ENCODE measurements around the gene HMCN1.
"Not testable (repeated sequence)": the region's sequence is repeated elsewhere in the genome, so short reads cannot be mapped to it uniquely, and the experiment has no call there.

Gene HMCN1

GRCh38 chr1:186175588-186175987, 441.4 kb downstream of the HMCN1 start:
- no peak for DNase-seq

GRCh38 chr1:186178426-186179043, 444.3 kb downstream of the HMCN1 start:
- no peak for DNase-seq

- DNase-seq = no peak
Measured at GRCh38 chr1:186179231-186179630, 445.0 kb downstream of the HMCN1 start.

- DNase-seq = no peak
Measured at GRCh38 chr1:186183219-186183618, 449.0 kb downstream of the HMCN1 start.

GRCh38 chr1:186183970-186184628, 449.9 kb downstream of the HMCN1 start:
- DNase-seq = no peak

GRCh38 chr1:186186251-186186650, 452.1 kb downstream of the HMCN1 start:
- not testable (repeated sequence) for DNase-seq

GRCh38 chr1:186187601-186188000, 453.4 kb downstream of the HMCN1 start:
- DNase-seq = no peak

GRCh38 chr1:186188004-186188539, 453.9 kb downstream of the HMCN1 start:
- DNase-seq = no peak

- DNase-seq = no peak
Measured at GRCh38 chr1:186188736-186189135, 454.5 kb downstream of the HMCN1 start.

- DNase-seq = no peak
Measured at GRCh38 chr1:186189156-186189555, 455.0 kb downstream of the HMCN1 start.

GRCh38 chr1:186191511-186191910, 457.3 kb downstream of the HMCN1 start:
- DNase-seq = no peak

GRCh38 chr1:186193224-186193623, 459.0 kb downstream of the HMCN1 start:
- no peak for DNase-seq

GRCh38 chr1:186194107-186194756, 460.0 kb downstream of the HMCN1 start:
- DNase-seq = no peak

GRCh38 chr1:186195377-186195931, 461.3 kb downstream of the HMCN1 start:
- DNase-seq = no peak

- no peak for DNase-seq
Measured at GRCh38 chr1:186202271-186202764, 468.1 kb downstream of the HMCN1 start.

GRCh38 chr1:186202776-186203175, 468.6 kb downstream of the HMCN1 start:
- DNase-seq = no peak

GRCh38 chr1:186206048-186206570, 471.9 kb downstream of the HMCN1 start:
- DNase-seq = no peak

GRCh38 chr1:186207391-186208085, 473.3 kb downstream of the HMCN1 start:
- no peak for DNase-seq

GRCh38 chr1:186208405-186209129, 474.4 kb downstream of the HMCN1 start:
- no peak for DNase-seq

GRCh38 chr1:186210258-186210657, 476.1 kb downstream of the HMCN1 start:
- no peak for DNase-seq

- not testable (repeated sequence) for DNase-seq
Measured at GRCh38 chr1:186211583-186211982, 477.4 kb downstream of the HMCN1 start.

Measured in NCI-H1048 (cell line).